ENCODE data around the gene LGALS3BP. TPM values are rescaled to one million over a fixed set of nuclear protein-coding genes. Genes with fewer than 3 reads are reported as not detected.

The LGALS3BP gene
- total and polyA plus RNA-seq, 2 of the 13 experiments (the other 11 are each of a cell fraction or from before 2014, with no cell fraction given), result 137 to 332 TPM

GRCh38 chr17:79027925-79028491 is 48.3 kb upstream of the LGALS3BP start (continued):
- TF ChIP-seq, protein P1, sequence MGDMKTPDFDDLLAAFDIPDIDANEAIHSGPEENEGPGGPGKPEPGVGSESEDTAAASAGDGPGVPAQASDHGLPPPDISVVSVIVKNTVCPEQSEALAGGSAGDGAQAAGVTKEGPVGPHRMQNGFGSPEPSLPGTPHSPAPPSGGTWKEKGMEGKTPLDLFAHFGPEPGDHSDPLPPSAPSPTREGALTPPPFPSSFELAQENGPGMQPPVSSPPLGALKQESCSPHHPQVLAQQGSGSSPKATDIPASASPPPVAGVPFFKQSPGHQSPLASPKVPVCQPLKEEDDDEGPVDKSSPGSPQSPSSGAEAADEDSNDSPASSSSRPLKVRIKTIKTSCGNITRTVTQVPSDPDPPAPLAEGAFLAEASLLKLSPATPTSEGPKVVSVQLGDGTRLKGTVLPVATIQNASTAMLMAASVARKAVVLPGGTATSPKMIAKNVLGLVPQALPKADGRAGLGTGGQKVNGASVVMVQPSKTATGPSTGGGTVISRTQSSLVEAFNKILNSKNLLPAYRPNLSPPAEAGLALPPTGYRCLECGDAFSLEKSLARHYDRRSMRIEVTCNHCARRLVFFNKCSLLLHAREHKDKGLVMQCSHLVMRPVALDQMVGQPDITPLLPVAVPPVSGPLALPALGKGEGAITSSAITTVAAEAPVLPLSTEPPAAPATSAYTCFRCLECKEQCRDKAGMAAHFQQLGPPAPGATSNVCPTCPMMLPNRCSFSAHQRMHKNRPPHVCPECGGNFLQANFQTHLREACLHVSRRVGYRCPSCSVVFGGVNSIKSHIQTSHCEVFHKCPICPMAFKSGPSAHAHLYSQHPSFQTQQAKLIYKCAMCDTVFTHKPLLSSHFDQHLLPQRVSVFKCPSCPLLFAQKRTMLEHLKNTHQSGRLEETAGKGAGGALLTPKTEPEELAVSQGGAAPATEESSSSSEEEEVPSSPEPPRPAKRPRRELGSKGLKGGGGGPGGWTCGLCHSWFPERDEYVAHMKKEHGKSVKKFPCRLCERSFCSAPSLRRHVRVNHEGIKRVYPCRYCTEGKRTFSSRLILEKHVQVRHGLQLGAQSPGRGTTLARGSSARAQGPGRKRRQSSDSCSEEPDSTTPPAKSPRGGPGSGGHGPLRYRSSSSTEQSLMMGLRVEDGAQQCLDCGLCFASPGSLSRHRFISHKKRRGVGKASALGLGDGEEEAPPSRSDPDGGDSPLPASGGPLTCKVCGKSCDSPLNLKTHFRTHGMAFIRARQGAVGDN (CRISPR knock-in tag; IDR thresholded peaks at IDR 0.05), result peak; percentile 64
- TF ChIP-seq ZBTB38 (CRISPR knock-in tag; IDR thresholded peaks at IDR 0.05), result peak; percentile 56; the same call in 1 of the 2 replicates
- no peak for TF ChIP-seq ZNF577 (CRISPR knock-in tag; IDR thresholded peaks at IDR 0.05; ENCODE audit: borderline replicate concordance, low read depth)
- peak; percentile 45; the same call in 1 of the 2 replicates for TF ChIP-seq FOXO1 (CRISPR knock-in tag; IDR thresholded peaks at IDR 0.05)
- peak; percentile 13; the same call in 1 of the 2 replicates for TF ChIP-seq IRF9 (CRISPR knock-in tag; IDR thresholded peaks at IDR 0.05; ENCODE audit: borderline replicate concordance)
- no peak for TF ChIP-seq ZNF670 (CRISPR knock-in tag; IDR thresholded peaks at IDR 0.05; ENCODE audit: borderline replicate concordance)
- TF ChIP-seq, protein P2, sequence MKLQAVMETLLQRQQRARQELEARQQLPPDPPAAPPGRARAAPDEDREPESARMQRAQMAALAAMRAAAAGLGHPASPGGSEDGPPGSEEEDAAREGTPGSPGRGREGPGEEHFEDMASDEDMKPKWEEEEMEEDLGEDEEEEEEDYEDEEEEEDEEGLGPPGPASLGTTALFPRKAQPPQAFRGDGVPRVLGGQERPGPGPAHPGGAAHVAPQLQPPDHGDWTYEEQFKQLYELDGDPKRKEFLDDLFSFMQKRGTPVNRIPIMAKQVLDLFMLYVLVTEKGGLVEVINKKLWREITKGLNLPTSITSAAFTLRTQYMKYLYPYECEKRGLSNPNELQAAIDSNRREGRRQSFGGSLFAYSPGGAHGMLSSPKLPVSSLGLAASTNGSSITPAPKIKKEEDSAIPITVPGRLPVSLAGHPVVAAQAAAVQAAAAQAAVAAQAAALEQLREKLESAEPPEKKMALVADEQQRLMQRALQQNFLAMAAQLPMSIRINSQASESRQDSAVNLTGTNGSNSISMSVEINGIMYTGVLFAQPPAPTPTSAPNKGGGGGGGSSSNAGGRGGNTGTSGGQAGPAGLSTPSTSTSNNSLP (IDR thresholded peaks at IDR 0.05; ENCODE audit: low read depth, low read length), result no peak
- no peak for TF ChIP-seq MLX (CRISPR knock-in tag; IDR thresholded peaks at IDR 0.05)
- no peak for TF ChIP-seq PPARG (CRISPR knock-in tag; conservative IDR thresholded peaks at IDR 0.05)
- no peak for TF ChIP-seq ZSCAN12 (CRISPR knock-in tag; IDR thresholded peaks at IDR 0.05)
- TF ChIP-seq NRL (CRISPR knock-in tag; IDR thresholded peaks at IDR 0.05; ENCODE audit: borderline replicate concordance), result 0 out of 2 replicates have a peak, but pooled peaks have one; percentile 45
- peak; percentile 41; the same call in 1 of the 2 replicates for TF ChIP-seq AKAP8 (CRISPR knock-in tag; IDR thresholded peaks at IDR 0.05)
- TF ChIP-seq DNMT3B (CRISPR knock-in tag; conservative IDR thresholded peaks at IDR 0.05), result 0 out of 2 replicates have a peak, but pooled peaks have one; percentile 44
- TF ChIP-seq STAT5B (CRISPR knock-in tag; IDR thresholded peaks at IDR 0.05), result no peak
- no peak for TF ChIP-seq ZBTB21 (CRISPR knock-in tag; IDR thresholded peaks at IDR 0.05)
- peak; percentile 17; the same call in 1 of the 2 replicates for TF ChIP-seq ZNF792 (CRISPR knock-in tag; IDR thresholded peaks at IDR 0.05)
- no peak for TF ChIP-seq AHR (CRISPR knock-in tag; IDR thresholded peaks at IDR 0.05)
- no peak for TF ChIP-seq RBM22 (optimal IDR thresholded peaks at IDR 0.05; ENCODE audit: low read length)
- no peak for TF ChIP-seq RBFOX2 (IDR thresholded peaks at IDR 0.05; ENCODE audit: low read depth, low read length)
- TF ChIP-seq, protein P3, sequence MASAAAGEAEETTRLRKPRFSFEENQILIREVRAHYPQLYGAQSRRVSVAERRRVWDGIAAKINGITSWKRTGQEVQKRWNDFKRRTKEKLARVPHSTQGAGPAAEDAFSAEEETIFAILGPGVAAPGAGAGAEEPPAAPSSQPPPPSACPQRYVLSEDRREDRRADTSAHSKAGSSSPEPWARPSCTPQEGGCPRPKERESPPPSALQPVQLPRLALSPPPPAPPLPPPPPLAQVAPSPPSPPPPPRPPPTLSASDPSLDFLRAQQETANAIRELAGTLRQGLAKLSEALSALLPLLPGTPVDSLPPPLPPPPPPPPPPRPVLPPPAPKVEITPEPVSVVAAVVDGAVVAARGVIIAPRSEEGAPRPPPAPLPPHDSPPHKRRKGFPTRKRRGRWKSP (CRISPR knock-in tag; IDR thresholded peaks at IDR 0.05), result no peak
- TF ChIP-seq ZNF543 (CRISPR knock-in tag; IDR thresholded peaks at IDR 0.05), result peak; percentile 53; the same call in 1 of the 2 replicates
- TF ChIP-seq MEIS1 (CRISPR knock-in tag; IDR thresholded peaks at IDR 0.05; ENCODE audit: borderline replicate concordance), result peak; percentile 36; the same call in 1 of the 2 replicates
- TF ChIP-seq ZSCAN20 (CRISPR knock-in tag; IDR thresholded peaks at IDR 0.05; ENCODE audit: borderline replicate concordance), result no peak

All from HepG2 (cell line).